GM12865 (cell line): ENCODE results near the gene CASZ1.

ENCODE experiments used
- DNase-seq: peaks from one replicate; pipeline ENCODE4 v3.0.0; 2010; ENCODE audit warnings: low read depth
- H3K4me3 ChIP-seq: 2 replicates; pipeline ENCODE4 v1.5.1; 2011; ENCODE audit warnings: mild to moderate bottlenecking, low read depth, low read length, control low read depth
- TF ChIP-seq, protein P1 (sequence below): IDR thresholded peaks from 2 replicates; pipeline ENCODE4 v1.5.1; 2011; ENCODE audit warnings: low read length, control low read depth, low read depth, inconsistent platforms; ENCODE audit not compliant: insufficient read depth; ENCODE audit errors: missing control alignments

The CASZ1 gene

DNA sequence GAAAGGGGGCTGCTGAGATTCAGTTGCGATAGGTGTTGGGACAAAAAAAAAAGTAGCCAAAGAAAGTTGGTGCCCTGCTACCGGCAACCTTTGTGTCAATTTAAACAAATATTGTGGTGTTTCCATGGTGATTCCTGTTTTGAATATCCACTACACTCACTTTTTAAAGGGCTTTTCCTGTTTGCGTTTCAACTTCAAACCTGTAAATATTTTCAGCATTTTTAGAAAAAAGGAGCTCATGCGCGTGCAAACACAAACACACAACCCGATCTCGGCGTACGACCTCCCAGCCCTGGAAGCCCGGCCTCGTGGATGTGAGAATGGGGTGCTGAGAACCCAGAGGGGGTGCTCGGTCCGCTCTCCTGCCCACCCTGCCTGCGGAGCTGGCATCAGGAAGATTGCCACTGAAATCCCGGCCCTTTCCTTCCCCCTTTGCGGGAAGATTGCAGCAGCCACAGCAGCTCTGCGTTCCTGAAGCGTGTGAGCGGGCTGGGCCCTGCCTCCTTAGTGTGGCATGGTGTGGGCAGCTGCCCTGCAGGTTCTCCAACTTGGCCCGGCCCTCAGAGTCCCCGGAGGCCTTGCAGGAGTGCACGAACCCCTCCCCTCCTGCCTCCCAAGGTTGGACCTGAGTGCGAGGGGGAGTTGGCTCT is 34.8 kb downstream of the CASZ1 start:
- no peak overlapping the region for H3K4me3 ChIP-seq
- TF ChIP-seq, protein P1, sequence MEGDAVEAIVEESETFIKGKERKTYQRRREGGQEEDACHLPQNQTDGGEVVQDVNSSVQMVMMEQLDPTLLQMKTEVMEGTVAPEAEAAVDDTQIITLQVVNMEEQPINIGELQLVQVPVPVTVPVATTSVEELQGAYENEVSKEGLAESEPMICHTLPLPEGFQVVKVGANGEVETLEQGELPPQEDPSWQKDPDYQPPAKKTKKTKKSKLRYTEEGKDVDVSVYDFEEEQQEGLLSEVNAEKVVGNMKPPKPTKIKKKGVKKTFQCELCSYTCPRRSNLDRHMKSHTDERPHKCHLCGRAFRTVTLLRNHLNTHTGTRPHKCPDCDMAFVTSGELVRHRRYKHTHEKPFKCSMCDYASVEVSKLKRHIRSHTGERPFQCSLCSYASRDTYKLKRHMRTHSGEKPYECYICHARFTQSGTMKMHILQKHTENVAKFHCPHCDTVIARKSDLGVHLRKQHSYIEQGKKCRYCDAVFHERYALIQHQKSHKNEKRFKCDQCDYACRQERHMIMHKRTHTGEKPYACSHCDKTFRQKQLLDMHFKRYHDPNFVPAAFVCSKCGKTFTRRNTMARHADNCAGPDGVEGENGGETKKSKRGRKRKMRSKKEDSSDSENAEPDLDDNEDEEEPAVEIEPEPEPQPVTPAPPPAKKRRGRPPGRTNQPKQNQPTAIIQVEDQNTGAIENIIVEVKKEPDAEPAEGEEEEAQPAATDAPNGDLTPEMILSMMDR, result no peak
- peak; percentile 22 for DNase-seq

DNA sequence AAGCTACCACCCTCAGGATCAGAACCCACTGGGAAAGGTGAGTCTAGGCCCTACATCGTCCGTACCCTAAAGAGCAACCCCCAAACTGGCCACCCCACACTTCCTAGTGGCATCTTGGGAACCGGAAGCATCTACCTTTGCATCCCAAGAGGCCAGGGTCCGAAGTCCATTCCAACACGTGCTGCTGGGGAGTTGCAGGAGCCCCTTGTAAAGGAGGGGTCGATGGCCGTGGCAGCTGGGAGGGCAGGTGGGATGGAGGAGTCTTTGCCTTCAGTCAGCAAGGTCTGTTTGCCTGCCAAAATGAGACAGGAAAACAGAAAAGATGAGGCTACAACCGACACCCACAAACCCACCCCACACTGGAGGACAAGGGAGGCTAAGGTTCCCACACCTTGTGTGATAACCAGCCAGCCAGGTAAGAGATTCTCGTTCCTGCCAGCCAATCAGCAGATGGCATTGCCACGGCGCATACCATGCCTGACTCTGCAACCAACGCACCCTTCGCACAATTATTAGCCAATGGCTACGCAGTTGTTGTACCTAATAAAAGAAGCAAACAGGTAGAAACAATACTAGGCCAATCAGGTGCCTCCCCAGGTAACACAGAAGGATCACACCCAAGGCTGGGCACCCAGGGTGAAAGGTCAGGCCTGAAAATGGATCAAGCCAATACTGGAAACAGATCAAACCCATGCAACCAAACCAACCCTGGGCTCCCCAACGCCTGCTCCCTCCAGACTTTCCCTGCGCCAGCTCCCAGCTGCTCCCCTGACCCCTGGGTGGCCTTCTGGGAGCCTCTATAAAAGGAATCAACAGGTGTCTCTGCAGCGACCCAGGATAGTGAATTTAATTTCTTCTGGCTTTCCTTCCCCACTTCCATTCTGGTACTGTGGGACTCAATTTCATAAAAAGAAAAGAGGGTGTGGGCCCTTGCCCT is 35.6 kb downstream of the CASZ1 start:
- TF ChIP-seq, protein P1, result no peak
- no peak overlapping the region for H3K4me3 ChIP-seq
- no peak for DNase-seq

DNA sequence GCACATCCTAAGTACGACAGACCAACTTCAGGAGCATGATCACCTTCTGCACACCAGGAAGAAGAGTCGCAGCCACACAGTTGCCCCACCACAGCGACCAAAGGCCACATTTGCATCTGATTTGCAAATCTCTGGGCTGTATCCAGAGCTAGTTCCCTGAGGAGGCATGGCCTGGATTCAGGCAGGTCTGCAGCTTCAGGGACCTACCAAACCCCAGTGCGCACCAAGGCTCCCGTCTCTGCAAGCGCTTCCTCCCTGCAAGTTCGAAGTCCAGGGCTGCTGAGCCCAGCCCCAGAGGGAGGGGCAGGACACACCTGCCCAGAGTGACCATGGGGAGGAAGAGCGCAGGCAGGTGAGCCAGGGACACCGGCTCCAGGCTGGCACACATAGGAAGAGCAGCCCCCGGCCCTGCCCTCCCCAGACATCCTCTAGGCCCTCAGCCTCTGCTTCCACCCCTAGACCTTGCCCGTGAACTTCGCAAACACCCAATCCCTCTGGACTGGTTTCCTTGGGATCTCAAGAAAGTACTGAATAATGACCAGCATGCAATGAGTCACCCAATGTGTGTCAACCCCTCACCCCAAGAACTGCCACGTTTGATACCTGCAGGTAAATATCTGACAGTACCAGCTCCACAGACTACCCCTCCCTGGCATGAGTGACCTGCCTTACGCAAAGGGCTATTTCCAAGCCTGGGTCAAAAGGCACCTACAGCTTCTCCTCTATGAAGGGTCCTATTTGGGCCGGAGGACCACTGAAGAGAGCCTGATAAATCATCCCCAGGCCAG is 36.8 kb downstream of the CASZ1 start:
- TF ChIP-seq, protein P1, result no peak
- DNase-seq, result no peak

DNA sequence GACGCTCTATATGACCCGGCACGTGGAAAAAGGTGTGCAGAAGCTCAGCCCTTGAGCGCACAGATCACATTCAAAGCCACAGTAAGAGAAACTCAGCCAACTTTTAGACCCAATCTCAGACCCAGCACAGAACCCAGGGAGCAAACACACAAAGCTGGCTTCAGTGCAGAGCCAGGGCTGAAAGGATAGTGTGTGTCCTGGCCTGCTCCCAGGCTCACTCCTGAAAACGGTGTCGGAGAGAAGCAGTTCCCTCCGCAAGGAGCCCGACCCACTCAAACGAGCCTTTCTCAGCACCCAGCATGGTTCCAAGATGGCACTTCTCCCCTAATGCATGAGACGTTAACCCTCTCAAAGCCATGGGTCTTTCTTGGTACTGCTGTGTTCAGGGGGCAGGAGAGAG is 39.6 kb downstream of the CASZ1 start:
- TF ChIP-seq, protein P1, result no peak
- DNase-seq, result no peak

More for the DNA sequence above, 36.8 kb downstream of the CASZ1 start:
- no peak overlapping the region for H3K4me3 ChIP-seq

DNA sequence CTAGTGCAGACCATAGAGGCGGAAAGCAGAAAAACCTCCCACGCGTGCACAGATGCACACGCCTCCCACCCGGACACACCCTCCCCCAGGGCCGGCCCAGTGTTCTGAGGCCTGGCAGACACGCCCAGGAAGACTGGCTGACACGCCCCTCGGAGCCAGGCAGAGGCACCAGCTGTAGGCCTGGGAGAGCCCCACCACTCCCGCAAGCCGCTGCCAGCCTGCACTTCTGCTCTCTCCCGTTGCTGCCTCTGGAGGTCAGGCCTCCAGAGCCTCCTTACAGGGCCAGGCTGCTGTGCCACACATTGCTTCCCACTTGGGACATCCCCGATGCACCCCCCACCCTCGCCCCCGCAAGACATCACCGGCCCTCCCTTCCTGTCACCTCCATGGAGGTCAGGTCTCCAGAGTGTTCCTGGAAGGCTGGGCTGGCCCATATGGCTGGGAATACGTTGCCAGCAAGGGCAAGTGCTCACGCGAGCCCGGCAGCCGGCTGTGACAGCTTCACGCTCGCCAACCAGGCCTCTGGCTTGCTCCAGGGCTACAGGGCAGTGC is 40.4 kb downstream of the CASZ1 start:
- DNase-seq, result peak; percentile 32
- no peak overlapping the region for H3K4me3 ChIP-seq

More for the DNA sequence above, 39.6 kb downstream of the CASZ1 start:
- no peak overlapping the region for H3K4me3 ChIP-seq

More for the DNA sequence above, 40.4 kb downstream of the CASZ1 start:
- TF ChIP-seq, protein P1, result no peak
